GM21515 (cell line): Measurements from ENCODE around the gene ERBIN.

ENCODE experiments used
- ATAC-seq: cut with Tn5 transposase; IDR thresholded peaks from one replicate; pipeline ENCODE4 v1.9.1; 2021; ENCODE audit not compliant: unreplicated experiment

ERBIN gene

GRCh38 chr5:66122379-66123034 is 196.1 kb downstream of the ERBIN start:
- ATAC-seq, result no peak

GRCh38 chr5:66129144-66129543 is 202.8 kb downstream of the ERBIN start:
- no peak for ATAC-seq

DNA sequence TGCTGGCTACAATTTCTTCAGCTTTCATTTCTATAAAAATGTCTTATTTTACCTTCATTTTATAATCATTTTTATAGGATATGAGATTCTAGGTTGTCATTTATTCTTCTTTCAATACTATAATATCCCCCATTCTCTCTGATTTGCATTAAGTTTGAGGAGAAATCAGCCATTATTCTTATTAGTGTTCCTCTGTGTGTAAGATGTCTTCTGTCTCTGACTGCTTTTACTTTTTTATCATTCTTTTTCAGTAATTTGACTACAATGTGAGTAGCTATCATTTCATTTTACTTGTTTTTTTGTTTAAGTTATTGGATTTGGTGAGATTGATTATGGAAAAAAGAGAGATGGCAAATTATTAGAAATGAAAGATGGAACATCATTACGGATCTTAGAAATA is 204.1 kb downstream of the ERBIN start:
- ATAC-seq, result no peak
